Stimulated activated CD4-positive, alpha-beta T cell treated with anti-CD3 and anti-CD28 coated beads, Interleukin-15, amount 100 ng/mL, for 24 hours (primary cell): Measurements from ENCODE around the gene ADAM12.

Experiments
- DNase-seq: peaks from one replicate; pipeline ENCODE4 v3.0.0-alpha.2; 2020

Gene ADAM12

DNA sequence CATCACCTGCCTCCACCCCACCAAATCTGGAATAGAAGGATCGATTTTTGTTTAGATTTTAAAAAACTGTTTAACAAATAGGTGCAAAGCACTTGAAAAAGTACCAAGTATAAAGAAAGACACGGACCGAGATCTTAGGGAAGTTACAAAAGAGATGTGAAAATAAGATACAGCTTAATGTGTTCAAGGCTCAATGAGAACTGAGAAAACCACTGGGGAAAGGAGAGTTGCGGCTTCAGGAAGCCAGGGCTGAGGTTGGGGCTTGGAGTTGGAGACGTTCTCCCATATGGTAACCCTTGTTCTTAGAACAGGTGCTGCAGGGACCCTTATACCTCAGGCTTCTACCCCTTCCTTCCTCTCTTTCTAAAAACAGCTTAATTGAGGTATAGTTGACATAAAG is 351.8 kb downstream of the ADAM12 start:
- DNase-seq: no peak

DNA sequence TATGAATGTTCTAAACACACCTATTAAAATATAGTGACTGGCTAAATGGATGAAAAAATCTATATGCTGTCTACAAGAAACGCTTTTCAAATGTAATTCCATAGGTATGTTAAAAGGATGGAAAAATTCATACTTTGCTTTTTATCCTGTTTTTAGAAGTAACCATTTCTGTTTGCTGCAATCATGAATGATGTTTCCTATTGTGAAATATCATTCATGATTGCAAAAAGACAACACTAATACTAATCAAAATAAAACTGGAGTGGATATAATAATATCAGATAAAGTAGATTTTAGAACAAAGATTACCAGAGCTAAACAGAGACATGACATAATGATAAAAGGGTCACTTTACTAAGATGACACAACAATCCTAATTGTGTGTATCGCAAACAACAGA is 353.7 kb downstream of the ADAM12 start:
- no peak for DNase-seq

DNA sequence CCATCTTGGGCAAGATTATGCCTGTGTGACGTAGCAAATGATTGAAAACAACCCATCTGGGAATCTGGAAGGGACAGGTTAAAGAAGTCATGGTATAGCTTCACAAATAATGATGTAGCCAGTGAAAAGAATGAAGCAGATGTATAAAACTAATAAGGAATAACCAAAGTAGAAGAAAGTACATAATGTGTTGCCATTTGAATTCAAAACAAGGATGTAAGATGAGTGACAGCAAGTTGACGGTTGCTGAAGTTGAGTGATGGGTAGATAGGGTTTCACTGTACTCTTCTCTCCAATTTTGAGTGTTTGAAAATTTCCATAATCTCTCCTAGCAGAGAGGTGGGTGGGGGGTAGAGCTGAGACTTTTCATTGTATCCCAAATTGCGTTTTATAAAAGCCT is 358.3 kb downstream of the ADAM12 start:
- DNase-seq: no peak

DNA sequence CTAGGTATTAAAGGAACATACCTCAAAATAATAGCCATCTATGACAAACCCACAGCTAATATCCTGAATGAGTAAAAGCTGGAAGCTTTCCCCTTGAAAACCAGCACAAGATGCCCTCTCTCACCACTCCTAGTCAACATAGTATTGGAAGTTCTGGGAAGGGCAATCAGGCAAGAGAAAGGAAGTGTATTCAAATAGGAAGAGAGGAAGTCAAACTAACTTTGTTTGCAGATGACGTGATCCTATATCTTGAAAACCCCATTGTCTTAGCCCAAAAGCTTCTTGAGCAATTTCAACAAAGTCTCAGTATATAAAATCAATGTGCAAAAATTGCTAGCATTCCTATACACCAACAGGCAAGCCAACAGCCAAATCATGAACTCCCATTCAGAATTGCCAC is 360.6 kb downstream of the ADAM12 start:
- no peak for DNase-seq

DNA sequence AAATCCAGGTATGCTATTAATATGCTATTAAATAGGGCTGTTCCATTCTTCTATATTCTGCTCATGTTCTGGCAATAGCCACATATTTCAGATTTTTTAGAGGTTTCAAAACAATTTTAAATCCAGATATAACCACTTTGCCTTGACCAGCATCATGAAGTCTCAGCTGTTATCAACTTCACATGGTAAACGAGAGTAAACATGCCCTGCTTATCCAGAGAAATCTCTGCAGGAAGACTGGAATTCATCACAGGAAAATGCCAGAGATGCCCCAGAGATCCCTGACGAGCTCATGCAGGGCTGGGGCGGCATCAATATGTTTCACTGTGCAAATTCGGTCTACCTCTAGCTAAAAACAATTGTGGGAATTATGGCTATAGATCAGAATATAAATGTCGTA is 365.4 kb downstream of the ADAM12 start:
- DNase-seq: no peak

DNA sequence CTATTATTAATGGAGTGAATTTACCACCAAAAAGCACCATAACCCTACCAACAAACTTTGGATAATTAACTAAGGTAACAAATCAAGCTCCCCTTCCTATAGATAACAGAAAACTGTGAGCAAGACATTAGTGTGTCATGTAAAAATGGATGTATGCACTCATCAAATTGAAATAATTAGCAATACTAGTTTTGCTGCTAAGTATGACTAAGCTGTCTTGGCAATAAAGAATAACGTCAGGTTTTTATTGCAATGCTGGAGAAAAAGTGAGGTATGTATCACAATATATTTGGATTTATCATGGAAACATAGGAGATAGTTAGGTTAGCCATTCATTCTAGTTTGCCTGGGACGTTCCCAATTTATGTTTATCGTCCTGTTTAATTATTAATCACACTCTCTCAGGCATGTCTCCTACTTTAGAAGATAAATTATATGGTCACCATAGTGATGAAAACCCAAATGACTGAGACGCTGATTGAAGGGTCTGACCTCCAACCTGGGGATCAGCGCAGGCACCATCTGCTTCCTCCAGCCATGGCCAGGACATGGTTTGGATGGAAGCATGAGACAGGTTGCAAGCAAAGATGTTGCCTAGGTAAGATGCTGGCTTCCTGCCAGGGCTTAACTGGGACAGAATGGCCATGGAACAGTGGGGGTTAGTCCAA is 366.3 kb downstream of the ADAM12 start:
- no peak for DNase-seq

DNA sequence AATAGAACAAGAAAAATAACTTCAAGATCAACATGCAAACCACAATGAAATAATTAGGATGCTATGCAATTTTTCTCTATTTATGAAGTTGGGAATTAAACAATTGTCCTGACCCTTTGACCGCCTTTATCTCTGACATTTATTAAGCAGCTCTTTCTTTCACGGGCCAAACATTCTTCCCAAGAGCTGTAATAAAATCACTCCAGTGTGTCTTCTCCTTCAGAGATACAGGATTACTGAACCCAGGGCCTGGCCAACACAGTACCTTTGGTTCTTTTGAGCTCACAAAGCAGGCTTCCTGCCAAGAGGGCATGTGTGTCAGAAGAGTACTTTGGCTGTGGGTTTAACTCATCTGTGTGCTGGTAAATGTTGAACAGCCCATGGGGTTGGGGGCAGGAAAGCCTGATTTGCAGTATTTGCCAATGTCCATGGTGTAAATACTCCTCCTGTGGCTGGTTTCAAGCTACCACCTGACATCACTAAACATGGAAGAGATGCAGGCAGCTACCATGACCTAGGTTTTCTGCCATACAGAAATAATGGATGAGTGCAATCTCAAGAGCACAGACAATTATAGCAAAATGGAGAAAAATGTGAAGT is 370.2 kb downstream of the ADAM12 start:
- no peak for DNase-seq

DNA sequence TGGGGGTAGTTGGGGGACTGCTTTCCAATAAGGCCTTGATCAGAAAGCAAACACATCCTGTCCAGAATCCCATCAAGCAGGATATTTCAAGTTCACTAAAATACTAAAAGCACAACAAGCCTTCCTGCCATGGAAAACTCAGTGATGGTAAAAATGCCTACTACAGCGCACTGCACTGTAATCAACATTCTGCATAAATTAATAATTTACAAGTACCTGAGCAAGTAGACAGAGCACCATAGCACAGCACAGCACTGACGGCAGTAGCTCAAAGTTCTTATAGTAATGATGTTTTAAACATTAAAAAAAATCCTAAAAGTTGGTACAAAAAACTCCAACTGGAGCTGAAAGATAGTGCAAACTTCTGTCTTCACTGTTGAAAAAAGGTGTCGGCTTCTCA is 371.4 kb downstream of the ADAM12 start:
- no peak for DNase-seq

DNA sequence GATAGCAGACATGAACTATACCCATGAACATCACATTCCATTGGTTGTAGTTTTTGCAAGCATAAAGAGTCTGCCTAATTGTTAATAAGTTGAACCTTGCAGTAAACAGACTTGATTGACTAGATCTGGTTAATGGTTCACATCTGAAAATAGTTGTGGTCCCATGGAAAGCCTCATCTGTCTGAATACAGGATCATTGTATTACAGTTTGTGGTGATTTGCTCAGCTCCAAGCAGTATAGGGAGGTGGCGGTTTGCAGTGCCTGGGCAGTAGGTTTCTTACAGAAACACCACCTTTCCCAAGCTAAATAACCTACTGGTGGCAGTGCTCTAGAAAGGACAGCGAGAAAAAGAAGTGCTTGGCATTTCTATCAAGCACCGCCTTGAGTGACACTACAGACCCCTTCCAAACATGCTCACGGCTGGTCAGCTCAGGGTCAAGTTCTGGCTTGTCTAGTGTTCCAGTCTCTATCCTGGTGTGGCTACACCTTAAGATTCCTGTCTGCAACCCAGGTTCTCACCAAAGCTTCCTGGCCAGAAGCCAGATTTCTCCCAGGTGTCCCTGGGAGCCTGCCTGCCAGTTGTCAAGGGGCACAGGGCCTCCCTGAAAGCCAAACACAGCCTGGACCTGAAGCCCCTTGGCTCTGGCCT is 372.0 kb downstream of the ADAM12 start:
- DNase-seq: no peak

DNA sequence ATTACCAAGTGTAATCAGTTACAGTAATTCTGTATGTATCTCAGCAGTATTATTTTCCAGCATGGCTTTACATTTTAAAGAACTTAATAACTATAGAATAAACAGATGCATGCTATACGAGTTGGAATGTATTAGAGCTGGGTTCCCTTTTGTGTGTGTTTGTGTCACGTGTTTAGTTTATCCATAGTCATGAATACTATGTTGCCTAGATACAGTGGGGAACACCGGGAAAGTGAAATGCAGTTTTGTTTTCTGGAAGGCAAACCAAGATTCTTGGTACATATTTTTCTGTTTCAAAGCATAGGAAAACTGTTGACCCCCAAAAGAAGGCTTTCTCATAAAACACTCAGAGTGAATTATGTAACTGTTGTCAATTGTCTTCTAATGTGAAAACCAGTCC is 372.9 kb downstream of the ADAM12 start:
- no peak for DNase-seq

DNA sequence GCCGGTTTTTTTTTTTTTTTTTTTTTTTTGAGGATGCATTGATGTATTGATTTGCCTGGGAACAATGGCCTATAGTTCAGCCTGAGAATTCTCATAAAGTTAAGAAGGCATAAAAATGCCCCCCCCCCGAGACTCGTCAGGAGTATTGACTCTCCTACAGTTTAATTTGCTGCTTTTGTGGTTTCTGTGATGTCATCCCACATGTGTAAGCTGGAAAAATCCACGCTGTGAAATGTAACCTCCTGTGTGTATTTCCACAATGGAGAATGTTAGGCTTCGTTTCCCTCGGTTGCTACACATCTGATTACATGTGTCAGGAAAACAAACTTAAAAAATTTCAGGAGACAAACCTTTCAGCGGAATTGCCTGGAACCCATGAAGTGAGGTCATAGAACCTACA is 374.0 kb downstream of the ADAM12 start:
- DNase-seq: no peak

DNA sequence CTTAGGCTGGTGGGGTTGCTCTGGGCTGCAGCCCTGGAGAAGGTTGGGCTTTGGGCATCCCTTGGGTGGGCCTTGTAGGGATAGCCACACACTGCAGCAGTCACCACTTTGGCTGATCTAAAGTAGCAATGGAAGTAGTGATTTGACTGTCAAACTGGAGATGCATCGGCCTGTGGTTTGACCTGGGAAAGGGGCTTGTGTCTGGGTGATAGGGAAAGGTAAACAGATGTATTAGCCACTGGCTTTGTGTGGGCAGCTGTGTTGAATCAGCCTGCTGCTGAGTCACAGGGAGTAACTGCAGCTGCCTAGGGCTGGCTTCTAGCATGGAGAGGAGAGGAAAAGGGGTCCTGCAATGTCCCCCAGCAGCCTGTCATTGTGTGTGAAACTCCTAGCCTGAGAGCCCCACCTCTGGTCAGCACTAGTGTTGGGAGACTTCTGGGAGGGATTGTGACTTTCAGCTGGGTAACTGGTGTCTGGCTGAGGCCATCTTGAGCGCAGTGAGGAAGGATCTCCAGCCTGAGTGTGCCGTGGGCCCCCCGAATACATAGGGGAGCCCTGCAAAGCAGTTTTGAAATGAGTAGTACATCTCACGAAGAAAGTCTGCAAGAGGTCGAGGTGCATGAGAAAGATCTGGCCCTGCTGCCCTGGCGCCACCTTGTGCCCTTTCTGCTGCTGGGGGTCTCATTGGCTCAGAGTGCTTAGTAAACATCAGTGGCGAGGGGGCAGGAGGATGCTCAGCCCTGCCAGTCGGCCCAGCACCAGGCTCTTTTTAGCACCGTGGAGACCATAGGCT is 374.6 kb downstream of the ADAM12 start:
- DNase-seq: peak; percentile 24

DNA sequence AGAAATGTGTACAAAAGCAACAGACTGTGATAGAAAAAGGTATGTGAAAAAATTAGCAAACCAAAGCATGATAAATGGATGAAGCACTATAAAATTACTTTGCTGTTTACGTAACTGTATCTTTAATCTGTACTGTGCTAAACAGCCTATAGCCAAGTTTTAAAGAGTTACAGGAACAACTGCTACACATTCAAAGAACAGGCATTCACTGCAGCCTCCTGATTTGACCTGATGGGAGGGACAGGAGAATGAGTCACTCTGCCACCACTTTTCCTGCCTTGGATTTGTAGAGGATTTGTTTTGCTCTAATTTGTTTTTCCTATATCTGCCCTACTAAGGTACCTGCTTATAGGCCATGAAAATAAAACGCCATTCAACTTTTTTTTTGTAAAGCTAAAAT is 375.8 kb downstream of the ADAM12 start:
- DNase-seq: no peak

DNA sequence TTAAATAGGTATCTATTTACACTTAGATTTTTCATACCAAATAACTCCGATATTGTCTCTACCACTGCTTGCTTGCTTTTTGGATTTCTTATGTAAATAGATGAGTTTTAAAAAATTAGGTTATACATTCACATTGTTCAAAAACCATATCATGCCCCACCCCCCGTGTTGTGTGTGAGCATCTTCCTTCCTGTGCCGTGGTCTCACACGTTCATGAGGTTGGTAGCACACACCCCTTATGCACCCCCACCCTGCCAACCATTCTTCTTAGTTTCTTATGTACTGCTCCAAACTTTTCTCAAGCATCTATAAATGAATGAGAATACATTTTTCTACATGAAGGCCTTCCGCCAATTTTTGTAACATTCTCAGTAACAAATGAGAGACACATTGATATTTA is 376.3 kb downstream of the ADAM12 start:
- DNase-seq: no peak

DNA sequence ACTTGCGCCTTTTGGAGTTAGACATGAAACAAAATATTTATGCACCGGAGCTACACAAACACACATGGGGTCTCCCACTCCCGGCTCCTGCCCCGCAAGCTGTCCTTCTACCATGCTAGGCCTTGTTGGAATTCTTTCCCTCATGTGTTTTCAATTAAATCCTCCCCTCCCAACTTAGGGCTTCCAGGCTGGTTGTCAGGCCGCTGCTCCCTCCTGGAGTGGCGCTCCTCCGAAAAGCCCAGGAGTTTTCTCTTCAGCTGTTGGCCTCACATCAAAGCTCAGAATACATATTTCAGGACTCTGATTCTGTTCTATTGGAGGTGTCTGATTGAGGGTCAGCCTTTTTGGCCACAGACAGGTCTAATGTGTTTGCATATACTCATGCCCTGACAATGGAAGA is 378.6 kb downstream of the ADAM12 start:
- no peak for DNase-seq

DNA sequence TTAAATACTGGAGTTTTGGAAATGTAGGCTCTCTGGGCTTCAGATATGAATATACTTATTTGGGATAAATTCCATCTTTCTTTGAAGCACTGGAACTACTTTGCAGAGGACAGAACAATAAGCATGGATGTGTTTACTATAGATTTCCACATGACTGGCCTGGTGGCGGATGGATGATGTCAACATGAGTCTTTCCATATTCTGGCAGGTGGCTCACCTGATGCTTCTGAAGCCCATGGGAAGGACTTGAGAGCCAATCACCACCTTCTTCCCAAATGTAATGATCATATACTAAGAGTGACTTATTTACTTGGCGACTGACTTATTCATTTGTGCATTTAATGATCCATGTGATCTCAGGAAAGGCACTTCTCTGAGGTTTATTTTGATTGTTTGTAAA is 381.4 kb downstream of the ADAM12 start:
- DNase-seq: no peak

DNA sequence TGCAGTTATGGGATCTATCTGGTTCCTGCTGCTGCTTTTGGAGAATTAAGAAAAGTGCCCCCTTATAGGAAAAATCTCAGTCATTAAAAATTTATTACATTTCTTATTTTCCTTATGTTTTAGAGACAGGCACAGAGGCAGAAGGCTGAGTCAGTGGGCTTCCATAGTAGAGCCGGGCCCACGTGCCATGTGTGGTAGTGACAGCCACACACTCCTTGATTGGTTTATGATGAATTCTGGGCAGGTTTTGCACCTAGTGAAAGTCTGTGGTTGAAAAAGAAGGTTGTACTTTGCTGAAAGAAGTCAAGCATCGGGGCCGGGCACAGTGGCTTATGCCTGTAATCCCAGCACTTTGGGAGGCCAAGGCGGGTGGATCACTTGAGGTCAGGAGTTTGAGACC is 382.0 kb downstream of the ADAM12 start:
- no peak for DNase-seq

DNA sequence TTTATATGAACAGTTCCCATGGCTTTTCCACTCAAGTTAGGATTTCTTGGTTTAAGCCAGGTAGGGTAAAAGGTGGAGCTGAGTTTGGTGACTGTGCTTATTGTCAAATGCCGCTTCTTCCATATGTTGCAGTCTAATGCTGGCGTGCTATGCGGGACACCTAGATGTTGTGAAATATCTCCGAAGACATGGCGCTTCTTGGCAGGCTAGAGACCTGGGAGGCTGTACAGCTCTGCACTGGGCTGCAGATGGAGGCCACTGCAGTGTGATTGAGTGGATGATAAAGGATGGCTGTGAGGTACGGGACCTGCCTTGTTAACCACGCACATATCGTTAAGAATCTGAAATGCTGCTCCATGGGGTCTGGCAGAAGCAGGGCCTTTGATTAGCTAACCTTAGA is 383.5 kb downstream of the ADAM12 start:
- DNase-seq: no peak

DNA sequence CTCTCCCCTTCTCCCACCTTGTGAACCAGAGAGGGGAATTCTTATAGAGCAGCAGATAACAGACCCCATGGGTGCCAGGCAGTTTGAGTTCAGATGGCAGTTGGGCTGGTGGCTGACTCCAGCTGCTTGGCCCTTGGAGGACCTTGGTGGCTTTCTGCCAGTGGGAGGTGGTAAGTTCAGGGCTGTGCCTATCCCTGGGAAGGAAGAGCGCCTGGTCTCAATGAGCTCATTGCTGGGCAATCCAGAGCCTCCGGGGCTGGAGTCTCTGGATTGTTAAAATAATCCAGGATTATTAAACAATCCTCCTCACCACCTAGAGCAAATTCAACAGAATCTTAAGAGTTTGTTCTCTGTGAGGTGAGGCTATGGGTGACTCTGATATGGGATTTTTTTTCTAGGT is 386.7 kb downstream of the ADAM12 start:
- no peak for DNase-seq

DNA sequence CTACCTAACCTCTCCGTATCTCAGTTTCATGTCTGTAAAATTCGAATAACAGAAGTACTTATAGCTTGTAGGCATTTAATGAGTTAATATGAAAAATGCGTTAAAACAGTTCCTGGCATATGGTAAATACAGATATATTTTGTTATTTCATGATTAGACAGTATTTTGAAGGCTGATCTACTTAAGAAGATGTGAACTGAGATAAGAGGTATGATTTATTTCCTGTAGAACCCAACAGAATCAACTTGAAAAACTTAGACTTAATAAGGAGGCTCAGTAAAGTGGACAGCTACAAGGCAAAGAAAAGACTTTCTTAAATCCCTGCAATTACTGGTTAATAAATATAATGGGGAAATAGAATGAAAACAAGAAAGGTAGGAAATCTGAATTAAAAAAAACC is 388.6 kb downstream of the ADAM12 start:
- no peak for DNase-seq

DNA sequence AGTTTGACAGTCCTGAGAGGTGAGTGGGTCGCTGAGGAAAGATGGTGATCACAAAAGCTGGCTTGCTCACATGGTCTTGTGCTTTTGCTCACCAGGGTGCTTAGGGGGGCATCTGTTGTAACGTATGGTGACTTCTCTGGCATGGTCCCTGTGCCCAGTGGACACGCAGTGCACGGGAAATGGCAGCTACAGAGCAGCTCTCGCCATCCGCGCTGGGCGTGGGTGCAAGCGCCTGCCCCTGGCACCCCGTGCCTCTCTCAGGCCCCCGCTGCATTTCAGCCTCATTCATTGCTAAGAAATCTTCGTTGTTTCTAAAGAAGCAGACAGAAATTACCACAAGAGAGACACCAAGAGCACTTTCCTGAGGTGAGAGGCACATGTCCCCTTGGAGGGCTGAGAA is 390.7 kb downstream of the ADAM12 start:
- DNase-seq: no peak

DNA sequence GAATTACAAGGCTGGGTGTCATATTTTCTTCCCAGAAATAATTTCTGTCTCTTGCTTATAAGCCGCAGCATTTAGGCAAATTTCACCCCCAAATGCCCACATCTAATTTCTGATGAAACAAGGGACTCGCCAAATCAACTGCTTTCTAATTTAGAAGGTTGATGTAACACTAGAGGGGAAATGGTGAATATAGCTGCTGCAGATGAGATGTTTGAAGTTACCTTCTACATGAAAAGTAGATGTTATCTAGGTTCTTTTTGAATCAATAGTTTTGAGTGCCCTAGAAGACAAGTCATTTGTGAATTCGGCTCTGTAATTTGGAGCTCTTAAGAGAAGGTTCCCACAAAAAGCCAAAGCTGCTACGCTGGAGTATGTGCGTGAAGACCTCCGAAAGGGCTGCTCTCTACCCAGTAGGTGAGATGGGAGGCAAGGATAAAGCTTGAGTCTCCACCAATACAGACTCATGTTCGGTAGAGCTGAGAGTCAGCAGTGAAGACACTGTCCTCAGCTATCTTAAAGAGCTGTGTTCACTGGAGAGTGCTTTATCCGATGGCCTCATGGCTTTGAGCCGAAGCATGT is 392.5 kb downstream of the ADAM12 start:
- DNase-seq: no peak

DNA sequence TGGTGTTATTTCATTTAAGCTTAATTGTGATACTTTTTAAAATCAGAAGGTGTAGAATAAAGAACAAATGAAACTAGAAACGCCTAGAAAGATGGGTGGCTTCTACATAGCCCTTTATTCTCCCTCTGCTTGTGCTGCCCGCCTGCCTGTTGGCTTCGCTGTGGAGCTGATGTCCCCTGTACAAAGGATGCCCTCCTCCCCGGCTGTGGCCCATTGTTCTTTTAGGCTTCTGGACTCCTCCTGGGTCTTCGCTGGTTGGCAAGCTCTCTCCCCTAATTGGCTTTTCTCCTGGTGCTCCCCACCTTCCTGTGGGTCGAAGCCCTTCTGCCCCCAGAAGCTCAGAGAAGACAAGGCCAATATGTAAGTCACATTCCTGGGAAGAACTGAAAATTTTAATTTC is 393.7 kb downstream of the ADAM12 start:
- no peak for DNase-seq

DNA sequence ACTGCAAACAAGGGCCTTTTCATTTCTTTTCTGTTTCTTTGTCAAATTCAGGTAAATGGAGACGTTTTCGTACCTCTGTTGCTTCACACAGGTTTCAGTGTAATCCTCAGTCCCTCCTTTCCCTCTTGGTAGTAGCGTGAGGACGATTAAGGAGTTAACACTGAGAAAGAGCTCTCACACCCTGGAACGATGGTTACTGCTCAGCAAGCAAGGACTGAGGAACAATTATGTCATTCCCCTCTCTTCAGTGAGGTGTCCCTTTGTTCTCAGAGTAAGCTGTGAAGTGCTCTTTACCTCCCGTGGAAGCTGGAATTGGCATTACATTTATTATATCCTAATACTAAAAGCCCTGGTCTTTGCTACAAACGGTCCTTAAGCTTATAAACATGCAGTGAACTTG is 396.0 kb downstream of the ADAM12 start:
- no peak for DNase-seq
